Measurements from ENCODE around the gene MRPL48. TPM values are rescaled to one million over a fixed set of nuclear protein-coding genes. Genes with fewer than 3 reads are reported as not detected.

MRPL48 gene
- total and polyA plus RNA-seq, 10 of the 15 experiments (the other 5 are each of a cell fraction or from before 2014, with no cell fraction given), result 46.7 to 159 (median 83.4) TPM

DNA sequence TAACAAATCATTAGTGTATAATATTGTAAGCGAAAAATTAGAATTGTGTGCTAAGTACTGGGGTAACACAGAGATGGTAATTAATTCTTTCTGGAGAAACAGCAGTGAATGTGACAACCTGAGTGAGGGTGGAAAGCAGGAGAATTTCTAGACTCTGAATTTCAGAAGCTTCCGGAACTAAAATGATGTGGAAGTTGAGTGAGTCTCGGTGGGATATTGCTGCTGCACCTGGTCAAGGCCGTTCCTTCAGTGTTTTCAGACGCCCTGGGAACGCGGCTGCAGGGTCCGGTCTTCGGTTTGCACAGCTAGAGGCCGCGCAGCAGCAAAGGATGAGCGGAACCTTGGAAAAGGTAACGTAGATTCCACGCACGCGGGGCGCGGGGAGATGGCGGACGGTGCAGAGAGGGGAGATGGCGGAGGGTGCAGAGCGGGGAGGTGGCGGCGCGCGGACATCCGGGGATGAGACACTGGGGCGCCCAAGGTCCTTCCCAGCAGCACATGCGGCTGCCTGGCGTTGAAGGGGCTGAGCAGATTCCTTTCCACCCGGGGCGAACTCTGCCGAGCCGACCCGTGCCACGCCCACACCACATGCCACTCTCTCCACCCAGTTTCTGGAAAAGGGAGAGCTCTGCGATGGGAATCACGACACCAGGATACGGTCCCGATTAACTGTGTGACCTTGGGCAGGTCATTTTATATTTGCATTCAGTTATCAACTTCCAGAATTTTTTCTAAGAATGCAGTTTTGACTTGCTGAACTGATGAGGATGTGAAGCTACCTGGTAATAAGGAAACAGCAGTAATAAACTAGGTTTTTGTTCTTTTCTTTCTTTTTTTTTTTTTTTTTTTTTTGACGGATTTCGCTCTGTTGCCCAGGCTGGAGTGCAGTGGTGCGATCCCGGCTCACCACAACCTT lies at the start of gene MRPL48 (continued):
- TF ChIP-seq, protein P1, sequence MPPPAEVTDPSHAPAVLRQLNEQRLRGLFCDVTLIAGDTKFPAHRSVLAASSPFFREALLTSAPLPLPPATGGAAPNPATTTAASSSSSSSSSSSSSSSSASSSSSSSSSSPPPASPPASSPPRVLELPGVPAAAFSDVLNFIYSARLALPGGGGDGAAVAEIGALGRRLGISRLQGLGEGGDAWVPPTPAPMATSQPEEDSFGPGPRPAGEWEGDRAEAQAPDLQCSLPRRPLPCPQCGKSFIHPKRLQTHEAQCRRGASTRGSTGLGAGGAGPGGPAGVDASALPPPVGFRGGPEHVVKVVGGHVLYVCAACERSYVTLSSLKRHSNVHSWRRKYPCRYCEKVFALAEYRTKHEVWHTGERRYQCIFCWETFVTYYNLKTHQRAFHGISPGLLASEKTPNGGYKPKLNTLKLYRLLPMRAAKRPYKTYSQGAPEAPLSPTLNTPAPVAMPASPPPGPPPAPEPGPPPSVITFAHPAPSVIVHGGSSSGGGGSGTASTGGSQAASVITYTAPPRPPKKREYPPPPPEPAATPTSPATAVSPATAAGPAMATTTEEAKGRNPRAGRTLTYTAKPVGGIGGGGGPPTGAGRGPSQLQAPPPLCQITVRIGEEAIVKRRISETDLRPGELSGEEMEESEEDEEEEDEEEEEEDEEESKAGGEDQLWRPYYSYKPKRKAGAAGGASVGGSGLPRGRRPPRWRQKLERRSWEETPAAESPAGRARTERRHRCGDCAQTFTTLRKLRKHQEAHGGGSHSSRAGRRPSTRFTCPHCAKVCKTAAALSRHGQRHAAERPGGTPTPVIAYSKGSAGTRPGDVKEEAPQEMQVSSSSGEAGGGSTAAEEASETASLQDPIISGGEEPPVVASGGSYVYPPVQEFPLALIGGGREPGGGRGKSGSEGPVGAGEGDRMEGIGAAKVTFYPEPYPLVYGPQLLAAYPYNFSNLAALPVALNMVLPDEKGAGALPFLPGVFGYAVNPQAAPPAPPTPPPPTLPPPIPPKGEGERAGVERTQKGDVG (CRISPR knock-in tag; IDR thresholded peaks at IDR 0.05), result no peak
- TF ChIP-seq SP1 (IDR thresholded peaks at IDR 0.05; ENCODE audit: low read depth, low read length), result no peak
- TF ChIP-seq MYB (IDR thresholded peaks at IDR 0.05; ENCODE audit: borderline replicate concordance, low read depth, low read length), result no peak
- TF ChIP-seq TCF3 (IDR thresholded peaks at IDR 0.05; ENCODE audit: borderline replicate concordance, insufficient read depth, low read depth, low read length), result peak; percentile 57; the same call in 1 of the 2 replicates
- peak; percentile 95 for TF ChIP-seq MXI1 (IDR thresholded peaks at IDR 0.05; ENCODE audit: low read depth, low read length)
- no peak for TF ChIP-seq YBX1 (IDR thresholded peaks at IDR 0.05)
- TF ChIP-seq, protein P2, sequence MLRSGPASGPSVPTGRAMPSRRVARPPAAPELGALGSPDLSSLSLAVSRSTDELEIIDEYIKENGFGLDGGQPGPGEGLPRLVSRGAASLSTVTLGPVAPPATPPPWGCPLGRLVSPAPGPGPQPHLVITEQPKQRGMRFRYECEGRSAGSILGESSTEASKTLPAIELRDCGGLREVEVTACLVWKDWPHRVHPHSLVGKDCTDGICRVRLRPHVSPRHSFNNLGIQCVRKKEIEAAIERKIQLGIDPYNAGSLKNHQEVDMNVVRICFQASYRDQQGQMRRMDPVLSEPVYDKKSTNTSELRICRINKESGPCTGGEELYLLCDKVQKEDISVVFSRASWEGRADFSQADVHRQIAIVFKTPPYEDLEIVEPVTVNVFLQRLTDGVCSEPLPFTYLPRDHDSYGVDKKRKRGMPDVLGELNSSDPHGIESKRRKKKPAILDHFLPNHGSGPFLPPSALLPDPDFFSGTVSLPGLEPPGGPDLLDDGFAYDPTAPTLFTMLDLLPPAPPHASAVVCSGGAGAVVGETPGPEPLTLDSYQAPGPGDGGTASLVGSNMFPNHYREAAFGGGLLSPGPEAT (IDR thresholded peaks at IDR 0.05; ENCODE audit: low read depth), result peak; percentile 100
- TF ChIP-seq ZBED1 (IDR thresholded peaks at IDR 0.05; ENCODE audit: borderline replicate concordance), result peak; percentile 61; the same call in 1 of the 2 replicates
- peak; percentile 93 for TF ChIP-seq HDAC2 (IDR thresholded peaks at IDR 0.05)
- TF ChIP-seq YY1 (IDR thresholded peaks at IDR 0.05; ENCODE audit: low read depth, low read length), result peak; percentile 97
- TF ChIP-seq CHD1 (IDR thresholded peaks at IDR 0.05; ENCODE audit: low read depth, low read length), result no peak; the same call in 1 of the 2 replicates
- TF ChIP-seq, protein P3, sequence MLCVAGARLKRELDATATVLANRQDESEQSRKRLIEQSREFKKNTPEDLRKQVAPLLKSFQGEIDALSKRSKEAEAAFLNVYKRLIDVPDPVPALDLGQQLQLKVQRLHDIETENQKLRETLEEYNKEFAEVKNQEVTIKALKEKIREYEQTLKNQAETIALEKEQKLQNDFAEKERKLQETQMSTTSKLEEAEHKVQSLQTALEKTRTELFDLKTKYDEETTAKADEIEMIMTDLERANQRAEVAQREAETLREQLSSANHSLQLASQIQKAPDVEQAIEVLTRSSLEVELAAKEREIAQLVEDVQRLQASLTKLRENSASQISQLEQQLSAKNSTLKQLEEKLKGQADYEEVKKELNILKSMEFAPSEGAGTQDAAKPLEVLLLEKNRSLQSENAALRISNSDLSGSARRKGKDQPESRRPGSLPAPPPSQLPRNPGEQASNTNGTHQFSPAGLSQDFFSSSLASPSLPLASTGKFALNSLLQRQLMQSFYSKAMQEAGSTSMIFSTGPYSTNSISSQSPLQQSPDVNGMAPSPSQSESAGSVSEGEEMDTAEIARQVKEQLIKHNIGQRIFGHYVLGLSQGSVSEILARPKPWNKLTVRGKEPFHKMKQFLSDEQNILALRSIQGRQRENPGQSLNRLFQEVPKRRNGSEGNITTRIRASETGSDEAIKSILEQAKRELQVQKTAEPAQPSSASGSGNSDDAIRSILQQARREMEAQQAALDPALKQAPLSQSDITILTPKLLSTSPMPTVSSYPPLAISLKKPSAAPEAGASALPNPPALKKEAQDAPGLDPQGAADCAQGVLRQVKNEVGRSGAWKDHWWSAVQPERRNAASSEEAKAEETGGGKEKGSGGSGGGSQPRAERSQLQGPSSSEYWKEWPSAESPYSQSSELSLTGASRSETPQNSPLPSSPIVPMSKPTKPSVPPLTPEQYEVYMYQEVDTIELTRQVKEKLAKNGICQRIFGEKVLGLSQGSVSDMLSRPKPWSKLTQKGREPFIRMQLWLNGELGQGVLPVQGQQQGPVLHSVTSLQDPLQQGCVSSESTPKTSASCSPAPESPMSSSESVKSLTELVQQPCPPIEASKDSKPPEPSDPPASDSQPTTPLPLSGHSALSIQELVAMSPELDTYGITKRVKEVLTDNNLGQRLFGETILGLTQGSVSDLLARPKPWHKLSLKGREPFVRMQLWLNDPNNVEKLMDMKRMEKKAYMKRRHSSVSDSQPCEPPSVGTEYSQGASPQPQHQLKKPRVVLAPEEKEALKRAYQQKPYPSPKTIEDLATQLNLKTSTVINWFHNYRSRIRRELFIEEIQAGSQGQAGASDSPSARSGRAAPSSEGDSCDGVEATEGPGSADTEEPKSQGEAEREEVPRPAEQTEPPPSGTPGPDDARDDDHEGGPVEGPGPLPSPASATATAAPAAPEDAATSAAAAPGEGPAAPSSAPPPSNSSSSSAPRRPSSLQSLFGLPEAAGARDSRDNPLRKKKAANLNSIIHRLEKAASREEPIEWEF (IDR thresholded peaks at IDR 0.05; ENCODE audit: insufficient replicate concordance, low read depth, low read length), result no peak
- peak; percentile 55; the same call in 1 of the 2 replicates for TF ChIP-seq SREBF1 (IDR thresholded peaks at IDR 0.05; ENCODE audit: low read length)
- TF ChIP-seq NFYA (IDR thresholded peaks at IDR 0.05; ENCODE audit: borderline replicate concordance, low read depth, low read length), result no peak
- no peak for TF ChIP-seq BCL11A (IDR thresholded peaks at IDR 0.05; ENCODE audit: low read depth, low read length)
- no peak for TF ChIP-seq SUPT20H (IDR thresholded peaks at IDR 0.05; ENCODE audit: borderline replicate concordance, control insufficient read depth, low read depth, low read length)
- TF ChIP-seq RUNX3 (IDR thresholded peaks at IDR 0.05; ENCODE audit: low read length), result peak; percentile 79
- TF ChIP-seq, protein P4, sequence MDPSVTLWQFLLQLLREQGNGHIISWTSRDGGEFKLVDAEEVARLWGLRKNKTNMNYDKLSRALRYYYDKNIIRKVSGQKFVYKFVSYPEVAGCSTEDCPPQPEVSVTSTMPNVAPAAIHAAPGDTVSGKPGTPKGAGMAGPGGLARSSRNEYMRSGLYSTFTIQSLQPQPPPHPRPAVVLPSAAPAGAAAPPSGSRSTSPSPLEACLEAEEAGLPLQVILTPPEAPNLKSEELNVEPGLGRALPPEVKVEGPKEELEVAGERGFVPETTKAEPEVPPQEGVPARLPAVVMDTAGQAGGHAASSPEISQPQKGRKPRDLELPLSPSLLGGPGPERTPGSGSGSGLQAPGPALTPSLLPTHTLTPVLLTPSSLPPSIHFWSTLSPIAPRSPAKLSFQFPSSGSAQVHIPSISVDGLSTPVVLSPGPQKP (IDR thresholded peaks at IDR 0.05; ENCODE audit: low read depth, low read length), result peak; percentile 32; the same call in 1 of the 2 replicates
